SK-N-SH (cell line): ENCODE measurements around the gene CDH13. TPM values are rescaled to one million over a fixed set of nuclear protein-coding genes. Genes with fewer than 3 reads are reported as not detected.
A peak's percentile ranks its signal among the peaks of the same experiment; 100 is the strongest.

Source experiments
- CTCF ChIA-PET: fragments of 300-600, 350-600 bp; formaldehyde crosslinking; extraction: SDS; loops from one replicate; lab custom pipeline; 2021; lab: Yijun Ruan, JAX
- POLR2A ChIA-PET: fragments of 350-600 bp; sonication (Branson Sonifier 250); formaldehyde crosslinking; extraction: SDS; loops from one replicate; lab custom pipeline; 2020; ENCODE audit warnings: antibody characterized with exemption, inconsistent platforms; lab: Yijun Ruan, JAX
- DNase-seq: peaks from one replicate; pipeline ENCODE4 v3.0.0; 2012
- H2AFZ ChIP-seq: fragments of 200-600 bp; sonication (generic); 2 replicates; pipeline ENCODE4 v1.8.1; 2016; ENCODE audit warnings: antibody characterized with exemption, mild to moderate bottlenecking, low read depth
- H3F3A ChIP-seq: fragments of 200-600 bp; sonication (generic); replicated peaks from 2 replicates; pipeline ENCODE3; 2016; ENCODE audit warnings: antibody characterized with exemption, mild to moderate bottlenecking; ENCODE audit not compliant: insufficient read depth
- H3K27ac ChIP-seq, 2 experiments: fragments of 200-500 bp in 1 of 2; fragments of 200-600 bp in 1 of 2; sonication (Bioruptor generic) in 1 of 2; sonication (generic), shearing (Covaris generic) in 1 of 2; 2 replicates each; pipeline versions ENCODE4 v1.5.1 to v1.6.1; 2014 to 2016; ENCODE audit warnings: low read depth in 2 of 2, inconsistent platforms in 1 of 2, low read length in 1 of 2, mild to moderate bottlenecking in 1 of 2, mixed read lengths in 1 of 2
- H3K27me3 ChIP-seq: fragments of 200-600 bp; sonication (generic), shearing (Covaris generic); 2 replicates; pipeline ENCODE4 v1.6.1; 2016; ENCODE audit warnings: mixed run types; ENCODE audit not compliant: insufficient read depth
- H3K36me3 ChIP-seq, 2 experiments: fragments of 200-500 bp in 1 of 2; fragments of 200-600 bp in 1 of 2; sonication (Bioruptor generic) in 1 of 2; sonication (generic) in 1 of 2; replicated peaks in 1 of 2; 2 replicates each; pipeline versions ENCODE3 to v1.5.1; 2014 to 2016; ENCODE audit warnings: low read length in 1 of 2, mild to moderate bottlenecking in 1 of 2; ENCODE audit not compliant: insufficient read depth in 2 of 2, control insufficient read depth in 1 of 2
- H3K4me1 ChIP-seq, 2 experiments: fragments of 200-500 bp in 1 of 2; fragments of 200-600 bp in 1 of 2; sonication (Bioruptor generic) in 1 of 2; sonication (generic), shearing (Covaris generic) in 1 of 2; 2 replicates each; pipeline versions ENCODE4 v1.5.1 to v1.6.1; 2014 to 2016; ENCODE audit warnings: low read depth in 1 of 2, low read length in 1 of 2, mixed run types in 1 of 2; ENCODE audit not compliant: insufficient read depth in 2 of 2, control insufficient read depth in 1 of 2
- H3K4me2 ChIP-seq: fragments of 200-600 bp; sonication (generic), shearing (Covaris generic); 2 replicates; pipeline ENCODE4 v1.6.1; 2017; ENCODE audit warnings: mixed run types
- H3K4me3 ChIP-seq, 2 experiments: fragments of 200-500 bp in 1 of 2; fragments of 200-600 bp in 1 of 2; sonication (Bioruptor generic) in 1 of 2; sonication (generic), shearing (Covaris generic) in 1 of 2; 2 replicates each; pipeline versions ENCODE4 v1.5.1 to v1.8.1; 2014 to 2016; ENCODE audit warnings: low read depth in 2 of 2, inconsistent platforms in 1 of 2, low read length in 1 of 2, mild to moderate bottlenecking in 1 of 2, mixed read lengths in 1 of 2, moderate library complexity in 1 of 2
- H3K79me2 ChIP-seq: fragments of 200-600 bp; sonication (generic); 2 replicates; pipeline ENCODE4 v1.8.1; 2017; ENCODE audit warnings: mild to moderate bottlenecking; ENCODE audit not compliant: insufficient read depth
- H3K9ac ChIP-seq: fragments of 200-600 bp; sonication (generic); 2 replicates; pipeline ENCODE4 v1.6.1; 2017; ENCODE audit warnings: mixed run types
- H3K9me2 ChIP-seq: fragments of 200-600 bp; sonication (generic); 2 replicates; pipeline ENCODE4 v1.6.1; 2017; ENCODE audit warnings: mixed run types
- H3K9me3 ChIP-seq: fragments of 200-600 bp; sonication (generic); 2 replicates; pipeline ENCODE4 v1.6.1; 2017; ENCODE audit warnings: mixed run types, mild to moderate bottlenecking, moderate library complexity
- H4K20me1 ChIP-seq: fragments of 200-600 bp; sonication (generic); 2 replicates; pipeline ENCODE4 v1.6.1; 2017; ENCODE audit warnings: mild to moderate bottlenecking, mixed run types; ENCODE audit not compliant: insufficient read depth
- CHD2 ChIP-seq: fragments of 150-350 bp; IDR thresholded peaks from 2 replicates; pipeline ENCODE4 v1.6.1; 2018; ENCODE audit warnings: low read length; ENCODE audit not compliant: partially characterized antibody
- CTCF ChIP-seq: fragments of 200-600 bp; sonication (generic); IDR thresholded peaks from 2 replicates; pipeline ENCODE4 v1.6.1; 2017; ENCODE audit warnings: antibody characterized with exemption, mild to moderate bottlenecking, moderate library complexity
- ELF1 ChIP-seq: IDR thresholded peaks from 2 replicates; pipeline ENCODE4 v1.4.0; 2012
- EP300 ChIP-seq, 2 experiments: IDR thresholded peaks; 2 replicates each; pipeline versions ENCODE4 v1.4.0 to v1.6.1; 2012; ENCODE audit warnings: borderline replicate concordance in 1 of 2, low read depth in 1 of 2, low read length in 1 of 2
- FOSL2 ChIP-seq: IDR thresholded peaks from 2 replicates; pipeline ENCODE4 v1.4.0; 2012; ENCODE audit warnings: low read depth, mild to moderate bottlenecking, moderate library complexity, borderline replicate concordance
- FOXJ3 ChIP-seq: sonication (generic); formaldehyde crosslinking; IDR thresholded peaks from 2 replicates; pipeline ENCODE4 v1.5.1; 2020; ENCODE audit warnings: mild to moderate bottlenecking, missing genetic modification reagents
- FOXM1 ChIP-seq: IDR thresholded peaks from 2 replicates; pipeline ENCODE4 v1.4.0; 2012; ENCODE audit warnings: low read depth, mild to moderate bottlenecking
- GATA2 ChIP-seq: sonication (generic); formaldehyde crosslinking; IDR thresholded peaks from 2 replicates; pipeline ENCODE4 v1.5.0; 2020; ENCODE audit warnings: mild to moderate bottlenecking, missing genetic modification reagents
- MEF2A ChIP-seq: IDR thresholded peaks from 2 replicates; pipeline ENCODE4 v1.4.0; 2012; ENCODE audit warnings: low read depth, borderline replicate concordance
- NFIC ChIP-seq: IDR thresholded peaks from 2 replicates; pipeline ENCODE4 v1.4.0; 2012; ENCODE audit warnings: borderline replicate concordance
- PBX3 ChIP-seq: IDR thresholded peaks from 2 replicates; pipeline ENCODE4; 2012
- POLR2AphosphoS5 ChIP-seq: IDR thresholded peaks from 2 replicates; pipeline ENCODE4 v1.6.1; 2012; ENCODE audit warnings: low read depth, low read length
- RFX5 ChIP-seq: IDR thresholded peaks from 2 replicates; pipeline ENCODE4 v1.6.1; 2012; ENCODE audit warnings: mild to moderate bottlenecking, improper control_type of control experiment, low read length
- RXRA ChIP-seq: IDR thresholded peaks from 2 replicates; pipeline ENCODE4 v1.4.0; 2012; ENCODE audit warnings: low read depth, mild to moderate bottlenecking, borderline replicate concordance
- SIN3A ChIP-seq: IDR thresholded peaks from 2 replicates; pipeline ENCODE4 v1.6.1; 2012; ENCODE audit warnings: low read depth, mild to moderate bottlenecking, low read length, moderate library complexity, borderline replicate concordance
- SMC3 ChIP-seq: IDR thresholded peaks from 2 replicates; pipeline ENCODE4 v1.6.1; 2012; ENCODE audit warnings: low read depth, low read length, improper control_type of control experiment
- TAF1 ChIP-seq: IDR thresholded peaks from 2 replicates; pipeline ENCODE4 v1.6.1; 2012; ENCODE audit warnings: low read depth, mild to moderate bottlenecking, low read length, moderate library complexity, borderline replicate concordance
- TCF12 ChIP-seq: IDR thresholded peaks from 2 replicates; pipeline ENCODE4 v1.4.0; 2012
- USF2 ChIP-seq: fragments of 150-350 bp; IDR thresholded peaks from 2 replicates; pipeline ENCODE4 v1.6.1; 2017; ENCODE audit warnings: antibody characterized with exemption, low read length, low read depth, borderline replicate concordance
- ZBTB33 ChIP-seq: IDR thresholded peaks from 2 replicates; pipeline ENCODE4 v1.4.0; 2012; ENCODE audit warnings: low read depth, borderline replicate concordance
- WGBS: methylation state at CpG from one replicate; pipeline ENCODE4 v1.1.6; 2017; ENCODE audit warnings: low lambda C conversion rate; 5-methylcytosine and 5-hydroxymethylcytosine counted together
- polyA plus RNA-seq, 3 experiments: library from polyadenylated mRNA; depleted of rRNA; stranded (reverse); fragments of >200 nt; gene quantifications; 2 replicates each; pipeline ENCODE4 v1.2.3, GENCODE V29; 2012

CDH13 gene
- polyA plus RNA-seq, 1 of the 3 experiments (the other 2 are of a cell fraction) = 93.0 TPM

- H3K27ac ChIP-seq = peak overlapping the region in 1 of 2 experiments; percentile 59; a peak in 1 of 4 replicates
- peaks cover 49% of the 10 kb centered on the region for H3K79me2 ChIP-seq
- DNase-seq = no peak
These were observed 33.4 kb downstream of the CDH13 start for GRCh38 chr16:82660075-82660645.

More at GRCh38 chr16:82660075-82660645, 33.4 kb downstream of the CDH13 start:
- no peak overlapping the region for H2AFZ ChIP-seq
- H3K4me1 ChIP-seq = peaks cover 0 to 35% of the 10 kb centered on the region in 2 experiments; a peak in 2 of 4 replicates
- no peak overlapping the region for H3K9ac ChIP-seq
- H3K27me3 ChIP-seq = no peaks in the 10 kb centered on the region
- no peaks in the 10 kb centered on the region for H3K9me3 ChIP-seq
- CTCF ChIA-PET = no interaction called here
- no peak overlapping the region for H3K4me3 ChIP-seq
- peak overlapping the region; percentile 46; the same call in 1 of the 2 replicates for H3K4me2 ChIP-seq
- no peaks in the 10 kb centered on the region for H3K9me2 ChIP-seq
- peaks cover 0 to 2% of the 10 kb centered on the region in 2 experiments for H3K36me3 ChIP-seq
- H3F3A ChIP-seq = peaks cover 27% of the 10 kb centered on the region
- 56% methylated on average over 8 of the region's 8 CpGs for WGBS
- H4K20me1 ChIP-seq = no peaks in the 10 kb centered on the region
- TF ChIP-seq NFIC (no peak), SMC3 (no peak), MEF2A (no peak), FOSL2 (no peak), GATA2 (CRISPR knock-in tag) (no peak), RXRA (no peak), USF2 (no peak), POLR2AphosphoS5 (no peak), RFX5 (no peak), ELF1 (no peak), TCF12 (no peak), FOXJ3 (CRISPR knock-in tag) (no peak), ZBTB33 (no peak), SIN3A (no peak), TAF1 (no peak), CTCF (no peak), PBX3 (no peak), CHD2 (no peak), FOXM1 (no peak), EP300 (IDR thresholded peaks at IDR 0.05; ENCODE audit: borderline replicate concordance in 1 of 2, low read depth in 1 of 2, low read length in 1 of 2) (no peak)
- POLR2A ChIA-PET = no interaction called here
